Right lobe of liver (tissue), 6 donors: ENCODE data around the gene RPS6KA5. TPM values are rescaled to one million over a fixed set of nuclear protein-coding genes. Genes with fewer than 3 reads are reported as not detected.

ENCODE experiments used
- ATAC-seq, 4 donors: fragments of 200-7000 bp; cut with Tn5 transposase; one replicate each; pipeline ENCODE4 v1.9.1; 2020; ENCODE audit warnings: mild to moderate bottlenecking in 4 of 4, moderate library complexity in 4 of 4
- DNase-seq, 3 donors: peaks; one replicate each; pipeline ENCODE4 v3.0.0-alpha.2; 2020
- H3K27ac ChIP-seq, 3 donors: fragments of 200-600 bp; one replicate each; pipeline ENCODE4 v1.8.0; 2022
- H3K27me3 ChIP-seq, 2 donors: fragments of 200-600 bp; one replicate each; pipeline ENCODE4 v1.8.0; 2022
- H3K36me3 ChIP-seq, 4 donors: fragments of 200-600 bp; sonication (generic) in 1 of 4; one replicate each; pipeline versions ENCODE4 v1.5.1 to v1.8.0; 2017 to 2022; ENCODE audit warnings: control low read depth in 1 of 4
- H3K4me1 ChIP-seq, 4 donors: fragments of 200-600 bp; sonication (generic) in 1 of 4; one replicate each; pipeline versions ENCODE4 v1.5.1 to v1.8.0; 2017 to 2022; ENCODE audit warnings: control low read depth in 1 of 4
- H3K4me3 ChIP-seq, 3 donors: fragments of 200-600 bp; one replicate each; pipeline ENCODE4 v1.8.0; 2022
- H3K9me3 ChIP-seq, 4 donors: fragments of 200-600 bp; sonication (generic) in 1 of 4; one replicate each; pipeline versions ENCODE4 v1.5.1 to v1.8.0; 2017 to 2022; ENCODE audit warnings: control low read depth in 1 of 4
- CTCF ChIP-seq, 4 donors: fragments of 200-600 bp in 3 of 4; fragments of 450-650 bp in 1 of 4; IDR thresholded peaks; one replicate each; pipeline versions ENCODE4 v1.5.1 to v1.8.0; 2016 to 2022; ENCODE audit warnings: antibody characterized with exemption in 4 of 4, mild to moderate bottlenecking in 2 of 4
- POLR2A ChIP-seq: fragments of 450-650 bp; IDR thresholded peaks from one replicate; pipeline ENCODE4 v1.6.1; 2017; ENCODE audit warnings: antibody characterized with exemption, mild to moderate bottlenecking
- WGBS: methylation state at CpG from one replicate; pipeline ENCODE4 v1.1.6; 2018; ENCODE audit warnings: low coverage, low lambda C conversion rate; ENCODE audit not compliant: insufficient coverage; ENCODE audit errors: missing lambda C conversion rate; 5-methylcytosine and 5-hydroxymethylcytosine counted together
- intact Hi-C, 2 donors: fragments of 100-400 bp; cut with DNase I; formaldehyde crosslinking; loops; one replicate each; pipeline versions ENCODE4 v1.11.2 to v1.14.1; 2022
- small RNA-seq, 2 experiments: library from RNA; depleted of rRNA; stranded (forward); fragments of <200 nt; gene quantifications; one replicate each; pipeline ENCODE3, GENCODE V24; 2016
- total RNA-seq, 6 experiments: library from RNA; depleted of rRNA in 2 of 6; stranded (reverse); fragments of >200 nt in 2 of 6; fragmentation: NEBNext Ultra II Directional in 3 of 6; extraction: Animal tissue kit (Norgen Biotek cat#: 25700) in 3 of 6; gene quantifications; one replicate each; pipeline versions ENCODE4 v1.1.0 to v1.2.4, GENCODE V29; 2016 to 2023
- donor health status: DM: no; HTN: yes; CAD: no.
- donor health status: DM: no; HTN: no; CAD: no.
- donor health status: DM: no; HTN: no; CAD: no.
- donor health status: DM: no; HTN: yes; CAD: no.
- donor health status: DM: no; HTN: yes; CAD: no.

The RPS6KA5 gene
- total RNA-seq, 6 experiments from 2014 or later, result 0.31 to 3.5 (median 1.7) TPM

GRCh38 chr14:90804292-90805083, 256.0 kb downstream of the RPS6KA5 start:
- WGBS, result no CpG with 5 or more reads among the region's 18 CpGs
- Histone ChIP-seq H3K36me3 (no peaks in the 10 kb centered on the region), H3K27me3 (no peaks in the 10 kb centered on the region), H3K9me3 (no peaks in the 10 kb centered on the region), H3K27ac (peak overlapping the region in 2 of 3 donors; percentile 1 to 33), H3K4me1 (peaks cover 0 to 30% (median 15%) of the 10 kb centered on the region in 4 donors), H3K4me3 (no peak overlapping the region)
- intact Hi-C loops, result no loop called here
- no peak for TF ChIP-seq CTCF (IDR thresholded peaks at IDR 0.05)
- no peak for TF ChIP-seq POLR2A
- DNase-seq, result no peak
- no peak for ATAC-seq

- Histone ChIP-seq H3K27ac (no peak overlapping the region), H3K4me1 (peaks cover 0 to 19% (median 9%) of the 10 kb centered on the region in 4 donors), H3K4me3 (no peak overlapping the region), H3K36me3 (no peaks in the 10 kb centered on the region), H3K27me3 (no peaks in the 10 kb centered on the region), H3K9me3 (no peaks in the 10 kb centered on the region)
- 69% methylated on average over 2 of the region's 2 CpGs for WGBS
- no peak for ATAC-seq
- no peak for TF ChIP-seq POLR2A
- intact Hi-C loops, result no loop called here
- no peak for DNase-seq
Measured at GRCh38 chr14:90803249-90803648, 257.2 kb downstream of the RPS6KA5 start.

- Histone ChIP-seq H3K27ac (no peak overlapping the region), H3K9me3 (no peaks in the 10 kb centered on the region), H3K36me3 (no peaks in the 10 kb centered on the region), H3K27me3 (no peaks in the 10 kb centered on the region), H3K4me3 (no peak overlapping the region), H3K4me1 (no peaks in the 10 kb centered on the region)
- DNase-seq (no peak), ATAC-seq (no peak)
- TF ChIP-seq CTCF (IDR thresholded peaks at IDR 0.05), result no peak
- TF ChIP-seq POLR2A, result no peak
- intact Hi-C loops, result no loop called here
- WGBS, result 90% methylated on average over 5 of the region's 5 CpGs
Measured at GRCh38 chr14:90799420-90799819, 261.0 kb downstream of the RPS6KA5 start.

- Histone ChIP-seq H3K4me1 (no peaks in the 10 kb centered on the region), H3K36me3 (no peaks in the 10 kb centered on the region), H3K27ac (no peak overlapping the region), H3K27me3 (no peaks in the 10 kb centered on the region), H3K4me3 (no peak overlapping the region), H3K9me3 (no peaks in the 10 kb centered on the region)
- ATAC-seq (peak in 1 of 4 donors; percentile 33), DNase-seq (no peak)
- TF ChIP-seq POLR2A (no peak), CTCF (IDR thresholded peaks at IDR 0.05) (no peak)
- intact Hi-C loops, result no loop called here
- 68% methylated on average over 4 of the region's 13 CpGs for WGBS
Measured at GRCh38 chr14:90797919-90798318, 262.5 kb downstream of the RPS6KA5 start.

Small RNA genes within 50 kb of the gene (small RNA-seq; reads per million reads assigned to genes)
- gene RNU7-30P, result 0 reads per million in 2 experiments

Other genes starting within 250 kb of the RPS6KA5 start
- 10 to 100 TPM; 18.4 to 56.1 (median 37.5) TPM for gene TTC7B, start 244.2 kb downstream of the RPS6KA5 start, total RNA-seq
- gene DGLUCY, start 53.4 kb upstream of the RPS6KA5 start, total RNA-seq, result 10 to 100 TPM; 26.7 to 55.6 (median 39.8) TPM
- under 1 TPM in 3 of 6 experiments, not detected in 3; 0.17 to 0.27 (median 0.19) TPM for gene GPR68, start 184.1 kb upstream of the RPS6KA5 start, total RNA-seq